ENCODE results near the gene ADAMTS14. TPM values are rescaled to one million over a fixed set of nuclear protein-coding genes. Genes with fewer than 3 reads are reported as not detected.

The ADAMTS14 gene
- total RNA-seq, 2 experiments from 2014 or later, result 0.16 to 0.25 TPM

DNA sequence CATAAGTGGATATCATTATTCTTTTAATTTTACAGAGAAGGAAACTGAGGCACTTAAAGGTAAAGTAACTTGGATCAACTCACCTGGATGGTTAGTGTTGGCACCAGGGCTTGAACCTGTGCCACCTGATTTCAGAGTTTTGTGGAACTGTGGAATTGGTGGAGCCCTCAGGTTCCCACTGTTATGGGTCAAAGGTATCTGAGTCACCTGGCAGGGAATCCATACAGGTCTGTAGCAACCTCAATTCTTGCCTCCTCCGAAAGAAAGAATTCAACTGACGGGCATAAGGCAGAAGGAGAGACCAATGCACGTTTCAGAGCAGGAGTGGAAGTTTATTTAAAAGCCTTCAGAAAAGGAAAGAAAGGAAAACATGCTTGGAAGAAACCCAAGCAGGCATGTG lies 25.2 kb upstream of the ADAMTS14 start:
- ChIA-PET CTCF (interaction anchor here (1.2 kb wide), 1 partner anchor 88 kb away, joined by 3 read pairs; no protein-coding TSS in a partner anchor), POLR2A (no interaction called here)
- H3K4me3 Mint-ChIP-seq, result no peak overlapping the region
- H3K4me1 Mint-ChIP-seq (ENCODE audit: low read depth), result no peaks in the 10 kb centered on the region
- DNase-seq (no peak), ATAC-seq (no peak)
- no peak overlapping the region for H3K27ac Mint-ChIP-seq
- peaks cover 31% of the 10 kb centered on the region for H3K9me3 Mint-ChIP-seq
- intact Hi-C loops (cut with micrococcal nuclease), result no loop called here
- TF ChIP-seq, protein P1, sequence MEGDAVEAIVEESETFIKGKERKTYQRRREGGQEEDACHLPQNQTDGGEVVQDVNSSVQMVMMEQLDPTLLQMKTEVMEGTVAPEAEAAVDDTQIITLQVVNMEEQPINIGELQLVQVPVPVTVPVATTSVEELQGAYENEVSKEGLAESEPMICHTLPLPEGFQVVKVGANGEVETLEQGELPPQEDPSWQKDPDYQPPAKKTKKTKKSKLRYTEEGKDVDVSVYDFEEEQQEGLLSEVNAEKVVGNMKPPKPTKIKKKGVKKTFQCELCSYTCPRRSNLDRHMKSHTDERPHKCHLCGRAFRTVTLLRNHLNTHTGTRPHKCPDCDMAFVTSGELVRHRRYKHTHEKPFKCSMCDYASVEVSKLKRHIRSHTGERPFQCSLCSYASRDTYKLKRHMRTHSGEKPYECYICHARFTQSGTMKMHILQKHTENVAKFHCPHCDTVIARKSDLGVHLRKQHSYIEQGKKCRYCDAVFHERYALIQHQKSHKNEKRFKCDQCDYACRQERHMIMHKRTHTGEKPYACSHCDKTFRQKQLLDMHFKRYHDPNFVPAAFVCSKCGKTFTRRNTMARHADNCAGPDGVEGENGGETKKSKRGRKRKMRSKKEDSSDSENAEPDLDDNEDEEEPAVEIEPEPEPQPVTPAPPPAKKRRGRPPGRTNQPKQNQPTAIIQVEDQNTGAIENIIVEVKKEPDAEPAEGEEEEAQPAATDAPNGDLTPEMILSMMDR (IDR thresholded peaks at IDR 0.05), result no peak
- H3K27me3 Mint-ChIP-seq, result no peaks in the 10 kb centered on the region
- no peaks in the 10 kb centered on the region for H3K36me3 Mint-ChIP-seq (ENCODE audit: low read depth)

DNA sequence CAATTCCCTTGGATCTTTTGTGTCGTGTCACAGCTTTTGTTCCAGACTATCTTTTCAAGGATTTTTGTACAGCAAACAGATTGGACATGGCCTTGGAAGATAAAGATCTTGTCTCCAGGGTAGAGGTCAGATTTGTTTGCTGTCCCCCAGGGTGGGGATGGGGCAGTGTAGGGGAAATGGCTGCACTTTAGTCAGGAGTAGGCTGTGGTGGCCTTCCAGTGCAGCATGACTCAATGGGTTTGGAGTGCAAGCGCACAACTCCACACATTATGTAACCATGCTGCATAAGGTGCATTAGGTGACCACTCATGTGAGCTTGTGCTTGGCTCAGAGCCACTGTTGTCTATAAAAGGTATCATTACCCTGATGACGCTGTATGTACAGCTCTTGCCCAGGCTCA lies 23.9 kb upstream of the ADAMTS14 start:
- ATAC-seq (no peak), DNase-seq (no peak)
- POLR2A ChIA-PET, result no interaction called here
- CTCF ChIA-PET, result no interaction called here
- Mint-ChIP-seq H3K27me3 (no peaks in the 10 kb centered on the region), H3K4me1 (ENCODE audit: low read depth) (no peaks in the 10 kb centered on the region), H3K4me3 (no peak overlapping the region), H3K9me3 (peaks cover 32% of the 10 kb centered on the region), H3K27ac (no peak overlapping the region), H3K36me3 (ENCODE audit: low read depth) (no peaks in the 10 kb centered on the region)
- TF ChIP-seq, protein P1 (IDR thresholded peaks at IDR 0.05), result no peak
- intact Hi-C loops (cut with micrococcal nuclease), result no loop called here

DNA sequence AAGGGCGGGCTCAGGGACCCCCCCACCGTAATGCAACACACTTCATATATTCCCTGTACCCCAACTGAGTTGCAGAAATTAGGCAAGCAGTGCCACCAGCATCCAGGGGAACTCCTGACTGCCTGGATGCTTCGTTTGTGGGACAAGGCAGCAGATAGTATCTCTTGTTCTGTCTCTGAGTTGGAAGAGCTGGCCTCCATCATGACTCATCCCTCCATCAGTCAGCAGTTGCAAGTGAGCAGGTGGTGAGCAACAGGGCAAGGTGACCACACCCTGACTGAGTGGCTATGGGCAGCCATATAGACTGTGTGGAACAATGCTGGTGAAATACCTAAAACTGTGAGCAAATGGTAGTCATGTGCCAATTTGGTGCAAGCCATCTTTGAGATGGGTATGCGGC lies 22.8 kb upstream of the ADAMTS14 start:
- no peak for DNase-seq
- peaks cover 32% of the 10 kb centered on the region for H3K9me3 Mint-ChIP-seq
- no peaks in the 10 kb centered on the region for H3K4me1 Mint-ChIP-seq (ENCODE audit: low read depth)

DNA sequence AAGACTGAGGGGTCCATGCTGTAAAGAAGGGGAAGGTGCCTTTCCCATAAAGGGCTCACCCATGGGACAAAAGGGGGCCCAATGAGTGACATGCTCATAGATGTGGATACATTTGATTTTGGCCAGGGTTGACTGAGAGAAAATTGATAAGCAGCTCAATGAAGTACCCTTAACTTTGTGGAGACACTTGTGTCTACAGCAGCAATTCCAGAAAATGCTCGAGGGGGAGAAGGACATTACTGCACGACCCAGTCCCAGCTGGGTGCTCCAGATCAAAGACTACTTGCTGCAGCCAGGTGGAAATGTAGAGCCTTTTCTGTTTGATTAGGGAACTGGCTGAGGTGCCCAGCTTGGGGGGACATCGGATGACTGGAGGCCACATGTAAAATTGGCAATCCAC lies 22.2 kb upstream of the ADAMTS14 start:
- H3K9me3 Mint-ChIP-seq, result peaks cover 32% of the 10 kb centered on the region
- H3K4me3 Mint-ChIP-seq, result no peak overlapping the region
- DNase-seq (no peak), ATAC-seq (no peak)
- H3K27me3 Mint-ChIP-seq, result no peaks in the 10 kb centered on the region
- CTCF ChIA-PET, result no interaction called here
- intact Hi-C loops (cut with micrococcal nuclease), result no loop called here
- H3K36me3 Mint-ChIP-seq (ENCODE audit: low read depth), result no peaks in the 10 kb centered on the region
- TF ChIP-seq, protein P1 (IDR thresholded peaks at IDR 0.05), result no peak
- POLR2A ChIA-PET, result no interaction called here
- H3K27ac Mint-ChIP-seq, result no peak overlapping the region
- H3K4me1 Mint-ChIP-seq (ENCODE audit: low read depth), result no peaks in the 10 kb centered on the region

More for the DNA sequence above, 22.8 kb upstream of the ADAMTS14 start:
- no peaks in the 10 kb centered on the region for H3K36me3 Mint-ChIP-seq (ENCODE audit: low read depth)
- H3K4me3 Mint-ChIP-seq, result no peak overlapping the region
- H3K27ac Mint-ChIP-seq, result no peak overlapping the region
- ATAC-seq, result peak; percentile 71
- ChIA-PET POLR2A (no interaction called here), CTCF (no interaction called here)
- TF ChIP-seq, protein P1 (IDR thresholded peaks at IDR 0.05), result no peak
- H3K27me3 Mint-ChIP-seq, result no peaks in the 10 kb centered on the region
- intact Hi-C loops (cut with micrococcal nuclease), result no loop called here

DNA sequence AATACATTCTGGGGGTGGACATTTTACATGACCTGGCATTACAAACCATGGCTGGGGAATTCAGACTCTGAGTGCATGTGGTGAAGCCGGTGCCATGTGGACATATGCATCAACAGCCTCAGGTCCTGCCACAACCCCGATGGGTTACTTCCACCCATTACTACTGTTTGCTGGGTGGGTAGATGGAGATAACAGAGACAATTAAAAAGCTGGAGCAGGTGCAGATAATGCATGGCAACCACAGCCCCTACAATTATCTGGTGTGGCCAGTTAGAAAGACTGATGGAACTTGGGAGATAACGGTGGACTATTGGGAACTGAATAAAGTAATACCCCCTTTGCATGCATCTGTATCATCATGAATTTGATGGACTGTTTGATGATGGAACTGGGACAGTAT lies 21.6 kb upstream of the ADAMTS14 start:
- ChIA-PET CTCF (no interaction called here), POLR2A (no interaction called here)
- no peaks in the 10 kb centered on the region for H3K36me3 Mint-ChIP-seq (ENCODE audit: low read depth)
- peaks cover 32% of the 10 kb centered on the region for H3K9me3 Mint-ChIP-seq
- no peak for ATAC-seq
- no peaks in the 10 kb centered on the region for H3K27me3 Mint-ChIP-seq
- no peak overlapping the region for H3K27ac Mint-ChIP-seq
- no peak overlapping the region for H3K4me3 Mint-ChIP-seq
- intact Hi-C loops (cut with micrococcal nuclease), result no loop called here
- no peak for DNase-seq
- H3K4me1 Mint-ChIP-seq (ENCODE audit: low read depth), result no peaks in the 10 kb centered on the region
- TF ChIP-seq, protein P1 (IDR thresholded peaks at IDR 0.05), result no peak

All from activated CD8-positive, alpha-beta T cell treated with anti-CD3 and anti-CD28 coated beads for 36 hours (primary cell).